ENCODE data around the gene S100A8.

- TF ChIP-seq SP1 (IDR thresholded peaks at IDR 0.05) = no peak
- TF ChIP-seq HNF4G (IDR thresholded peaks at IDR 0.05) = no peak
- TF ChIP-seq CTCF (IDR thresholded peaks at IDR 0.05; ENCODE audit: low read depth, low read length, missing input control) = no peak
- TF ChIP-seq REST (IDR thresholded peaks at IDR 0.05) = no peak
- TF ChIP-seq YY1 (IDR thresholded peaks at IDR 0.05) = no peak
- no peak for TF ChIP-seq RXRA (IDR thresholded peaks at IDR 0.05)
- TF ChIP-seq ATF3 (IDR thresholded peaks at IDR 0.05) = no peak
- no peak for TF ChIP-seq TAF1 (conservative IDR thresholded peaks at IDR 0.05)
- TF ChIP-seq EGR1 (IDR thresholded peaks at IDR 0.05; ENCODE audit: low read depth in 2 of 2) = no peak
- TF ChIP-seq MAX (IDR thresholded peaks at IDR 0.05) = no peak
These were observed 43.0 kb downstream of the S100A8 start for GRCh38 chr1:153347856-153348255.

Measured in liver (tissue), 3 donors.